ENCODE data around the gene MDN1.
"Not testable (repeated sequence)": the region's sequence is repeated elsewhere in the genome, so short reads cannot be mapped to it uniquely, and the experiment has no call there.

MDN1 gene

GRCh38 chr6:89637960-89638319, 181.7 kb downstream of the MDN1 start:
- peaks cover under 1 to 34% (median 16%) of the 10 kb centered on the region in 4 experiments for H3K36me3 ChIP-seq (ENCODE audit: control insufficient read depth in 4 of 4, insufficient read depth in 4 of 4, low read length in 3 of 4)
- H3K4me3 ChIP-seq (ENCODE audit: control insufficient read depth in 1 of 7, extremely low read depth in 1 of 7, insufficient read depth in 4 of 7, low read depth in 2 of 7, low read length in 6 of 7), result peak overlapping the region; percentile 79 to 97 (median 90)
- peak overlapping the region; percentile 95 to 96 for H3K27ac ChIP-seq (ENCODE audit: insufficient read depth in 1 of 2, low read depth in 1 of 2, low read length in 2 of 2, poor library complexity in 1 of 2, severe bottlenecking in 2 of 2)
- H3K27me3 ChIP-seq (replicated peaks in 2 of 5; ENCODE audit: control insufficient read depth in 4 of 5, insufficient read depth in 5 of 5, low read length in 4 of 5), result no peaks in the 10 kb centered on the region
- CTCF ChIA-PET, result interaction anchor here (1.0 to 1.4 kb wide), 3 partner anchors 29 to 266 kb away, joined by 3 read pairs; no protein-coding TSS in a partner anchor
- no peak for DNase-seq
- 15% methylated on average over 7 of the region's 7 CpGs for WGBS (ENCODE audit: insufficient coverage)
- H3K4me1 ChIP-seq (ENCODE audit: control extremely low read depth in 1 of 4, control insufficient read depth in 4 of 4, insufficient read depth in 4 of 4, low read length in 3 of 4), result peaks cover 3 to 19% (median 16%) of the 10 kb centered on the region in 4 experiments
- H3K9me3 ChIP-seq (ENCODE audit: control extremely low read depth in 1 of 5, control insufficient read depth in 4 of 5, insufficient read depth in 2 of 5, low read depth in 1 of 5, low read length in 4 of 5), result no peaks in the 10 kb centered on the region
- POLR2A ChIA-PET, result no interaction called here

- H3K9me3 ChIP-seq (ENCODE audit: control extremely low read depth in 1 of 5, control insufficient read depth in 4 of 5, insufficient read depth in 2 of 5, low read depth in 1 of 5, low read length in 4 of 5); POLR2A ChIA-PET; H3K4me3 ChIP-seq (ENCODE audit: control insufficient read depth in 1 of 7, extremely low read depth in 1 of 7, insufficient read depth in 4 of 7, low read depth in 2 of 7, low read length in 6 of 7); H3K27me3 ChIP-seq (replicated peaks in 2 of 5; ENCODE audit: control insufficient read depth in 4 of 5, insufficient read depth in 5 of 5, low read length in 4 of 5); H3K27ac ChIP-seq (ENCODE audit: insufficient read depth in 1 of 2, low read depth in 1 of 2, low read length in 2 of 2, poor library complexity in 1 of 2, severe bottlenecking in 2 of 2); DNase-seq: not testable (repeated sequence)
- Histone ChIP-seq H3K36me3 (ENCODE audit: control insufficient read depth in 4 of 4, insufficient read depth in 4 of 4, low read length in 3 of 4) (peaks cover 0 to 23% (median 11%) of the 10 kb centered on the region in 4 experiments), H3K4me1 (ENCODE audit: control extremely low read depth in 1 of 4, control insufficient read depth in 4 of 4, insufficient read depth in 4 of 4, low read length in 3 of 4) (peaks cover 3 to 19% (median 16%) of the 10 kb centered on the region in 4 experiments)
- 100% methylated on average over 1 of the region's 3 CpGs for WGBS (ENCODE audit: insufficient coverage)
- CTCF ChIA-PET, result interaction anchor here (0.7 kb wide), 1 partner anchor 237 kb away, joined by 4 read pairs; no protein-coding TSS in a partner anchor
Observed at GRCh38 chr6:89636412-89636811, 183.2 kb downstream of the MDN1 start.

GRCh38 chr6:89630488-89630887, 189.1 kb downstream of the MDN1 start:
- POLR2A ChIA-PET, result no interaction called here
- 92% methylated on average over 8 of the region's 9 CpGs for WGBS (ENCODE audit: insufficient coverage)
- no peak overlapping the region for H3K27ac ChIP-seq (ENCODE audit: insufficient read depth in 1 of 2, low read depth in 1 of 2, low read length in 2 of 2, poor library complexity in 1 of 2, severe bottlenecking in 2 of 2)
- no peaks in the 10 kb centered on the region for H3K27me3 ChIP-seq (replicated peaks in 2 of 5; ENCODE audit: control insufficient read depth in 4 of 5, insufficient read depth in 5 of 5, low read length in 4 of 5)
- no peaks in the 10 kb centered on the region for H3K9me3 ChIP-seq (ENCODE audit: control extremely low read depth in 1 of 5, control insufficient read depth in 4 of 5, insufficient read depth in 2 of 5, low read depth in 1 of 5, low read length in 4 of 5)
- no peak overlapping the region for H3K4me3 ChIP-seq (ENCODE audit: control insufficient read depth in 1 of 7, extremely low read depth in 1 of 7, insufficient read depth in 4 of 7, low read depth in 2 of 7, low read length in 6 of 7)
- no peak for DNase-seq
- CTCF ChIA-PET, result interaction anchor here (1.3 kb wide), 1 partner anchor 20 kb away, joined by 3 read pairs; no protein-coding TSS in a partner anchor
- H3K4me1 ChIP-seq (ENCODE audit: control extremely low read depth in 1 of 4, control insufficient read depth in 4 of 4, insufficient read depth in 4 of 4, low read length in 3 of 4), result no peaks in the 10 kb centered on the region
- peaks cover 7 to 31% (median 9%) of the 10 kb centered on the region in 4 experiments for H3K36me3 ChIP-seq (ENCODE audit: control insufficient read depth in 4 of 4, insufficient read depth in 4 of 4, low read length in 3 of 4)

GRCh38 chr6:89623749-89624148, 195.8 kb downstream of the MDN1 start:
- WGBS (ENCODE audit: insufficient coverage), result 98% methylated on average over 6 of the region's 8 CpGs

GRCh38 chr6:89619567-89619966, 200.0 kb downstream of the MDN1 start:
- H3K4me3 ChIP-seq (ENCODE audit: control insufficient read depth in 1 of 7, extremely low read depth in 1 of 7, insufficient read depth in 4 of 7, low read depth in 2 of 7, low read length in 6 of 7), result no peak overlapping the region
- H3K4me1 ChIP-seq (ENCODE audit: control extremely low read depth in 1 of 4, control insufficient read depth in 4 of 4, insufficient read depth in 4 of 4, low read length in 3 of 4), result no peaks in the 10 kb centered on the region
- peaks cover 0 to 10% (median 4%) of the 10 kb centered on the region in 4 experiments for H3K36me3 ChIP-seq (ENCODE audit: control insufficient read depth in 4 of 4, insufficient read depth in 4 of 4, low read length in 3 of 4)
- WGBS (ENCODE audit: insufficient coverage), result 100% methylated on average over 2 of the region's 6 CpGs
- no peaks in the 10 kb centered on the region for H3K27me3 ChIP-seq (replicated peaks in 2 of 5; ENCODE audit: control insufficient read depth in 4 of 5, insufficient read depth in 5 of 5, low read length in 4 of 5)
- H3K27ac ChIP-seq (ENCODE audit: insufficient read depth in 1 of 2, low read depth in 1 of 2, low read length in 2 of 2, poor library complexity in 1 of 2, severe bottlenecking in 2 of 2), result no peak overlapping the region
- ChIA-PET POLR2A (no interaction called here), CTCF (interaction anchor here (1.6 kb wide), 1 partner anchor 10 kb away, joined by 8 read pairs; no protein-coding TSS in a partner anchor)
- H3K9me3 ChIP-seq (ENCODE audit: control extremely low read depth in 1 of 5, control insufficient read depth in 4 of 5, insufficient read depth in 2 of 5, low read depth in 1 of 5, low read length in 4 of 5), result no peaks in the 10 kb centered on the region
- DNase-seq, result no peak

More at GRCh38 chr6:89623749-89624148, 195.8 kb downstream of the MDN1 start:
- H3K4me3 ChIP-seq (ENCODE audit: control insufficient read depth in 1 of 7, extremely low read depth in 1 of 7, insufficient read depth in 4 of 7, low read depth in 2 of 7, low read length in 6 of 7), result no peak overlapping the region
- DNase-seq, result no peak
- POLR2A ChIA-PET, result no interaction called here
- H3K27ac ChIP-seq (ENCODE audit: insufficient read depth in 1 of 2, low read depth in 1 of 2, low read length in 2 of 2, poor library complexity in 1 of 2, severe bottlenecking in 2 of 2), result no peak overlapping the region
- H3K36me3 ChIP-seq (ENCODE audit: control insufficient read depth in 4 of 4, insufficient read depth in 4 of 4, low read length in 3 of 4), result peaks cover 0 to 17% (median 4%) of the 10 kb centered on the region in 4 experiments
- CTCF ChIA-PET, result no interaction called here
- H3K9me3 ChIP-seq (ENCODE audit: control extremely low read depth in 1 of 5, control insufficient read depth in 4 of 5, insufficient read depth in 2 of 5, low read depth in 1 of 5, low read length in 4 of 5), result no peaks in the 10 kb centered on the region
- no peaks in the 10 kb centered on the region for H3K4me1 ChIP-seq (ENCODE audit: control extremely low read depth in 1 of 4, control insufficient read depth in 4 of 4, insufficient read depth in 4 of 4, low read length in 3 of 4)
- H3K27me3 ChIP-seq (replicated peaks in 2 of 5; ENCODE audit: control insufficient read depth in 4 of 5, insufficient read depth in 5 of 5, low read length in 4 of 5), result no peaks in the 10 kb centered on the region

GRCh38 chr6:89618026-89618425, 201.6 kb downstream of the MDN1 start:
- Histone ChIP-seq H3K4me3 (ENCODE audit: control insufficient read depth in 1 of 7, extremely low read depth in 1 of 7, insufficient read depth in 4 of 7, low read depth in 2 of 7, low read length in 6 of 7) (no peak overlapping the region), H3K27ac (ENCODE audit: insufficient read depth in 1 of 2, low read depth in 1 of 2, low read length in 2 of 2, poor library complexity in 1 of 2, severe bottlenecking in 2 of 2) (no peak overlapping the region), H3K27me3 (replicated peaks in 2 of 5; ENCODE audit: control insufficient read depth in 4 of 5, insufficient read depth in 5 of 5, low read length in 4 of 5) (no peaks in the 10 kb centered on the region), H3K9me3 (ENCODE audit: control extremely low read depth in 1 of 5, control insufficient read depth in 4 of 5, insufficient read depth in 2 of 5, low read depth in 1 of 5, low read length in 4 of 5) (no peaks in the 10 kb centered on the region), H3K36me3 (ENCODE audit: control insufficient read depth in 4 of 4, insufficient read depth in 4 of 4, low read length in 3 of 4) (peaks cover 0 to 4% (median 2%) of the 10 kb centered on the region in 4 experiments), H3K4me1 (ENCODE audit: control extremely low read depth in 1 of 4, control insufficient read depth in 4 of 4, insufficient read depth in 4 of 4, low read length in 3 of 4) (no peaks in the 10 kb centered on the region)
- DNase-seq, result no peak
- POLR2A ChIA-PET, result no interaction called here
- CTCF ChIA-PET, result interaction anchor here (1.6 to 2.0 kb wide), 3 partner anchors 9 to 187 kb away, joined by 4 to 9 read pairs (median 8); no protein-coding TSS in a partner anchor
- 98% methylated on average over 5 of the region's 6 CpGs for WGBS (ENCODE audit: insufficient coverage)

- peaks cover 0 to 7% (median 0%) of the 10 kb centered on the region in 4 experiments for H3K4me1 ChIP-seq (ENCODE audit: control extremely low read depth in 1 of 4, control insufficient read depth in 4 of 4, insufficient read depth in 4 of 4, low read length in 3 of 4)
- POLR2A ChIA-PET, result no interaction called here
- H3K9me3 ChIP-seq (ENCODE audit: control extremely low read depth in 1 of 5, control insufficient read depth in 4 of 5, insufficient read depth in 2 of 5, low read depth in 1 of 5, low read length in 4 of 5), result no peaks in the 10 kb centered on the region
- WGBS (ENCODE audit: insufficient coverage), result 95% methylated on average over 5 of the region's 5 CpGs
- H3K36me3 ChIP-seq (ENCODE audit: control insufficient read depth in 4 of 4, insufficient read depth in 4 of 4, low read length in 3 of 4), result peaks cover 0 to 4% (median 2%) of the 10 kb centered on the region in 4 experiments
- CTCF ChIA-PET, result interaction anchor here (0.8 to 2.0 kb wide), 4 partner anchors 8 to 185 kb away, joined by 3 to 9 read pairs (median 6); no protein-coding TSS in a partner anchor
- no peak overlapping the region for H3K27ac ChIP-seq (ENCODE audit: insufficient read depth in 1 of 2, low read depth in 1 of 2, low read length in 2 of 2, poor library complexity in 1 of 2, severe bottlenecking in 2 of 2)
- no peaks in the 10 kb centered on the region for H3K27me3 ChIP-seq (replicated peaks in 2 of 5; ENCODE audit: control insufficient read depth in 4 of 5, insufficient read depth in 5 of 5, low read length in 4 of 5)
- no peak for DNase-seq
- H3K4me3 ChIP-seq (ENCODE audit: control insufficient read depth in 1 of 7, extremely low read depth in 1 of 7, insufficient read depth in 4 of 7, low read depth in 2 of 7, low read length in 6 of 7), result no peak overlapping the region
Observed at GRCh38 chr6:89616531-89616930, 203.1 kb downstream of the MDN1 start.

Measured in common myeloid progenitor, CD34-positive (primary cell).